ENCODE results near the gene C11orf68. TPM values are rescaled to one million over a fixed set of nuclear protein-coding genes. Genes with fewer than 3 reads are reported as not detected.

C11orf68 gene
- total and polyA plus RNA-seq, 2 of the 8 experiments (the other 6 are each of a cell fraction or from before 2014, with no cell fraction given), result 24.0 to 51.2 TPM

DNA sequence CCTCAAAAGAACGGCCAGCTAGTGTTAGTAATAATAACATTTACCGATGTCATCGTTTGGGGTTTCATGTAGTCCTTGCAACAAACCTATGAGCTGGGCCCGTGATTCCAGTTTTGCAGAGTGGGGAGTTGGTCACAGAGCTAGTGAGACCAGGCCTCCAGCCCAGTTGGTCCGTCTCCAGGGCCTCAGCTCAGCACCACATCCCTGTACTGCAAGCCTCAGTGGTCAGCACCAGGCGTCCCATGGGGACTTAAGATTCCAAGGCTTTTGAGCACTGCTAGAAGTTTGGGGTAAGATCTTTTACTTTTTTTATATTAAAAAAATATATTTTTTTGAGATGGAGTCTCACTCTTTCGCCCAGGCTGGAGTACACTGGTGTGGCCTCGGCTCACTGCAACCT lies 25.3 kb upstream of the C11orf68 start:
- CTCF ChIA-PET (ENCODE audit: partially characterized antibody), result interaction anchor here (1.4 to 3.4 kb wide), 8 partner anchors 9 to 59 kb away, joined by 3 to 18 read pairs (median 4); partner anchors contain the start of genes CCDC85B and FIBP
- Histone ChIP-seq H3K23me2 (ENCODE audit: low read depth, low read length) (peaks cover 3% of the 10 kb centered on the region; the same call in 1 of the 2 replicates), H2BK15ac (ENCODE audit: low read length) (no peak overlapping the region; the same call in 1 of the 2 replicates), H3K23ac (ENCODE audit: insufficient read length) (no peak overlapping the region), H2BK120ac (replicated peaks; ENCODE audit: low read depth, low read length) (no peak overlapping the region), H3K9me3 (ENCODE audit: insufficient read depth in 2 of 2, low read depth in 1 of 2, low read length in 1 of 2) (no peaks in the 10 kb centered on the region), H3K27ac (ENCODE audit: low read depth, low read length) (no peak overlapping the region), H3K79me2 (ENCODE audit: control insufficient read depth in 1 of 2, insufficient read depth in 2 of 2, low read length in 2 of 2) (no peaks in the 10 kb centered on the region), H4K8ac (ENCODE audit: extremely low read depth, insufficient read depth, low read length) (no peak overlapping the region), H2BK20ac (ENCODE audit: low read length) (no peak overlapping the region), H2AK5ac (ENCODE audit: low read depth, low read length) (0 out of 2 replicates have a peak overlapping the region, but pooled peaks have one; percentile 24), H2AFZ (ENCODE audit: low read length) (no peak overlapping the region), H3K4me2 (ENCODE audit: insufficient read depth in 1 of 2, low read depth in 2 of 2, low read length in 2 of 2) (no peak overlapping the region), H2BK12ac (ENCODE audit: low read depth, low read length) (0 out of 2 replicates have a peak overlapping the region, but pooled peaks have one; percentile 17), H3K27me3 (replicated peaks in 1 of 4; ENCODE audit: control insufficient read depth in 3 of 4, extremely low read depth in 1 of 4, insufficient read depth in 3 of 4, low read length in 3 of 4) (no peaks in the 10 kb centered on the region), H3K79me1 (ENCODE audit: low read depth, low read length) (no peaks in the 10 kb centered on the region), H3K4ac (replicated peaks; ENCODE audit: insufficient read length, low read depth, low read length) (no peak overlapping the region), H4K20me1 (replicated peaks in 1 of 2; ENCODE audit: control insufficient read depth in 1 of 2, insufficient read depth in 2 of 2, low read length in 2 of 2) (no peaks in the 10 kb centered on the region), H3K4me3 (ENCODE audit: extremely low read depth in 1 of 4, insufficient read depth in 2 of 4, low read depth in 3 of 4, low read length in 4 of 4) (no peak overlapping the region), H3K9ac (replicated peaks in 1 of 4; ENCODE audit: extremely low read depth in 1 of 4, low read depth in 3 of 4, low read length in 3 of 4) (no peak overlapping the region), H3K56ac (replicated peaks; ENCODE audit: insufficient read length, low read depth, low read length) (no peak overlapping the region), H4K5ac (ENCODE audit: insufficient read length, low read depth, low read length) (no peak overlapping the region), H2BK5ac (ENCODE audit: low read depth, low read length) (no peak overlapping the region), H3K4me1 (replicated peaks in 1 of 4; ENCODE audit: control insufficient read depth in 3 of 4, insufficient read depth in 4 of 4, low read length in 3 of 4) (peaks cover 3 to 25% (median 15%) of the 10 kb centered on the region in 4 experiments), H3K18ac (ENCODE audit: extremely low read depth, low read length) (no peak overlapping the region), H3K36me3 (ENCODE audit: control insufficient read depth in 2 of 4, insufficient read depth in 4 of 4, low read length in 3 of 4) (no peaks in the 10 kb centered on the region), H3K14ac (ENCODE audit: insufficient read length) (no peak overlapping the region), H4K91ac (replicated peaks; ENCODE audit: insufficient read length, low read length) (no peak overlapping the region)
- FAIRE-seq, result no peak
- WGBS, 2 experiments (ENCODE audit: extremely low coverage in 1 of 2, insufficient coverage in 1 of 2, insufficient read length in 1 of 2, insufficient replicate concordance in 2 of 2, low coverage in 1 of 2, low lambda C conversion rate in 2 of 2, missing lambda C conversion rate in 1 of 2), result 87% methylated on average over 8 of the region's 8 CpGs; no CpG with 5 or more reads in 1 of the 2 experiments
- no peak for TF ChIP-seq CBX8 (IDR thresholded peaks at IDR 0.05; ENCODE audit: borderline replicate concordance, low read depth, low read length)
- TF ChIP-seq ASH2L (IDR thresholded peaks at IDR 0.05; ENCODE audit: low read length), result no peak
- no peak for TF ChIP-seq SUZ12 (IDR thresholded peaks at IDR 0.05; ENCODE audit: low read length)
- TF ChIP-seq NANOG (IDR thresholded peaks at IDR 0.05; ENCODE audit: insufficient read depth, low read depth, low read length, poor library complexity, severe bottlenecking), result no peak
- no peak for TF ChIP-seq RFX5 (IDR thresholded peaks at IDR 0.05; ENCODE audit: borderline replicate concordance, low read depth, low read length)
- TF ChIP-seq SP1 (IDR thresholded peaks at IDR 0.05; ENCODE audit: low read depth, low read length), result no peak
- TF ChIP-seq, protein P1, sequence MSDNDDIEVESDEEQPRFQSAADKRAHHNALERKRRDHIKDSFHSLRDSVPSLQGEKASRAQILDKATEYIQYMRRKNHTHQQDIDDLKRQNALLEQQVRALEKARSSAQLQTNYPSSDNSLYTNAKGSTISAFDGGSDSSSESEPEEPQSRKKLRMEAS (IDR thresholded peaks at IDR 0.05), result no peak
- TF ChIP-seq TEAD4 (IDR thresholded peaks at IDR 0.05; ENCODE audit: low read depth, low read length), result no peak
- TF ChIP-seq CHD1 (IDR thresholded peaks at IDR 0.05; ENCODE audit: low read depth, low read length), result no peak
- no peak for TF ChIP-seq SIN3A (conservative IDR thresholded peaks at IDR 0.05 in 1 of 2, IDR thresholded peaks at IDR 0.05 in 1 of 2; ENCODE audit: low read depth in 1 of 2, low read length in 2 of 2)
- POLR2A ChIA-PET (ENCODE audit: partially characterized antibody), result interaction anchor here (0.6 to 1.2 kb wide), 3 partner anchors 14 to 32 kb away, joined by 3 to 6 read pairs (median 3); no protein-coding TSS in a partner anchor
- DNase-seq (ENCODE audit: low read depth in 1 of 2, low spot score in 2 of 2), result no peak
